Osteoblast (primary cell): ENCODE measurements around the gene CGREF1. TPM values are rescaled to one million over a fixed set of nuclear protein-coding genes. Genes with fewer than 3 reads are reported as not detected.
A peak's percentile ranks its signal among the peaks of the same experiment; 100 is the strongest.

Experiments used
- DNase-seq: peaks from one replicate; pipeline ENCODE4 v3.0.0; 2011; ENCODE audit warnings: low spot score, mixed read lengths; ENCODE audit not compliant: insufficient read length; ENCODE audit errors: missing footprints
- H2AFZ ChIP-seq: 2 replicates; pipeline ENCODE4 v1.6.0; 2011; ENCODE audit warnings: mild to moderate bottlenecking, low read length
- H3K27ac ChIP-seq: 2 replicates; pipeline ENCODE4 v1.5.1; 2011; ENCODE audit warnings: mild to moderate bottlenecking, low read depth, low read length, moderate library complexity
- H3K27me3 ChIP-seq: 2 replicates; pipeline ENCODE4 v1.6.0; 2012; ENCODE audit warnings: mild to moderate bottlenecking, control low read depth, inconsistent platforms, low read length, moderate library complexity; ENCODE audit not compliant: insufficient read depth
- H3K36me3 ChIP-seq: 2 replicates; pipeline ENCODE4 v1.5.1; 2011; ENCODE audit warnings: mild to moderate bottlenecking, low read length, control low read depth, moderate library complexity; ENCODE audit not compliant: insufficient read depth
- H3K4me1 ChIP-seq: 2 replicates; pipeline ENCODE4 v1.5.1; 2011; ENCODE audit warnings: mild to moderate bottlenecking, low read length, control low read depth, moderate library complexity; ENCODE audit not compliant: insufficient read depth
- H3K4me2 ChIP-seq: 2 replicates; pipeline ENCODE4 v1.6.0; 2011; ENCODE audit warnings: mild to moderate bottlenecking, low read length; ENCODE audit not compliant: insufficient read depth
- H3K4me3 ChIP-seq: fragments of 200-600 bp; sonication (generic); 3 replicates; pipeline ENCODE4 v1.5.1; 2012; ENCODE audit warnings: mild to moderate bottlenecking, low read length, inconsistent platforms; ENCODE audit not compliant: insufficient read depth
- H3K79me2 ChIP-seq: 2 replicates; pipeline ENCODE4 v1.6.0; 2012; ENCODE audit warnings: mild to moderate bottlenecking, low read length, control low read depth, inconsistent platforms; ENCODE audit not compliant: insufficient read depth
- H3K9me3 ChIP-seq: 2 replicates; pipeline ENCODE4 v1.5.1; 2011; ENCODE audit warnings: low read depth, low read length, control low read depth
- H4K20me1 ChIP-seq: 2 replicates; pipeline ENCODE4 v1.6.0; 2012; ENCODE audit warnings: mild to moderate bottlenecking, low read length, control low read depth; ENCODE audit not compliant: insufficient read depth
- CTCF ChIP-seq: IDR thresholded peaks from 2 replicates; pipeline ENCODE4 v1.5.1; 2011; ENCODE audit warnings: mild to moderate bottlenecking, low read depth, low read length, moderate library complexity; ENCODE audit errors: extremely low read depth
- total RNA-seq: library from RNA; depleted of rRNA; stranded (reverse); fragments of >200 nt; gene quantifications from 2 replicates; pipeline ENCODE4 v1.2.3, GENCODE V29; 2012

Gene CGREF1
- total RNA-seq, 1 donor = 14.5 TPM

GRCh38 chr2:27109083-27109482 is 9.8 kb downstream of the CGREF1 start:
- no peak overlapping the region for H3K4me2 ChIP-seq
- no peak overlapping the region for H3K27ac ChIP-seq
- TF ChIP-seq CTCF = no peak
- H3K9me3 ChIP-seq = no peaks in the 10 kb centered on the region
- no peaks in the 10 kb centered on the region for H3K36me3 ChIP-seq
- H3K79me2 ChIP-seq = no peaks in the 10 kb centered on the region
- peaks cover 4% of the 10 kb centered on the region for H3K27me3 ChIP-seq
- H4K20me1 ChIP-seq = no peaks in the 10 kb centered on the region
- no peaks in the 10 kb centered on the region for H3K4me1 ChIP-seq
- no peak overlapping the region for H3K4me3 ChIP-seq
- no peak overlapping the region for H2AFZ ChIP-seq
- DNase-seq = no peak

- H3K27me3 ChIP-seq = peaks cover 4% of the 10 kb centered on the region
- H3K36me3 ChIP-seq = no peaks in the 10 kb centered on the region
- no peak overlapping the region for H3K27ac ChIP-seq
- no peak overlapping the region for H2AFZ ChIP-seq
- H3K4me3 ChIP-seq = no peak overlapping the region
- no peaks in the 10 kb centered on the region for H4K20me1 ChIP-seq
- H3K9me3 ChIP-seq = no peaks in the 10 kb centered on the region
- no peak for DNase-seq
- H3K4me1 ChIP-seq = no peaks in the 10 kb centered on the region
- no peak overlapping the region for H3K4me2 ChIP-seq
- no peak for TF ChIP-seq CTCF
- H3K79me2 ChIP-seq = no peaks in the 10 kb centered on the region
Observed at GRCh38 chr2:27108221-27108620, 10.7 kb downstream of the CGREF1 start.

- peaks cover 4% of the 10 kb centered on the region for H3K27me3 ChIP-seq
- TF ChIP-seq CTCF = no peak
- H3K36me3 ChIP-seq = no peaks in the 10 kb centered on the region
- no peaks in the 10 kb centered on the region for H4K20me1 ChIP-seq
- no peaks in the 10 kb centered on the region for H3K9me3 ChIP-seq
- no peaks in the 10 kb centered on the region for H3K4me1 ChIP-seq
- H3K27ac ChIP-seq = no peak overlapping the region
- no peak overlapping the region for H3K4me3 ChIP-seq
- no peak overlapping the region for H3K4me2 ChIP-seq
- no peaks in the 10 kb centered on the region for H3K79me2 ChIP-seq
- peak; percentile 71 for DNase-seq
- no peak overlapping the region for H2AFZ ChIP-seq
Observed at GRCh38 chr2:27105981-27106380, 12.9 kb downstream of the CGREF1 start.

- Histone ChIP-seq H3K27ac (no peak overlapping the region), H4K20me1 (no peaks in the 10 kb centered on the region), H2AFZ (no peak overlapping the region)
Observed at GRCh38 chr2:27102329-27102728, 16.6 kb downstream of the CGREF1 start.

More at GRCh38 chr2:27102329-27102728, 16.6 kb downstream of the CGREF1 start:
- Histone ChIP-seq H3K9me3 (no peaks in the 10 kb centered on the region), H3K27me3 (peaks cover 4% of the 10 kb centered on the region), H3K79me2 (no peaks in the 10 kb centered on the region), H3K36me3 (no peaks in the 10 kb centered on the region), H3K4me3 (no peak overlapping the region), H3K4me2 (no peak overlapping the region), H3K4me1 (no peaks in the 10 kb centered on the region)
- peak; percentile 19 for DNase-seq
- no peak for TF ChIP-seq CTCF
